SK-N-SH (cell line): ENCODE results near the gene NDOR1.

Experiments
- EZH2phosphoT487 ChIP-seq: fragments of 200-600 bp; sonication (generic); IDR thresholded peaks from 2 replicates; pipeline ENCODE4 v1.6.1; 2017; ENCODE audit warnings: low read depth, mixed run types, mild to moderate bottlenecking, antibody characterized with exemption, moderate library complexity, borderline replicate concordance
- FOSL2 ChIP-seq: IDR thresholded peaks from 2 replicates; pipeline ENCODE4 v1.4.0; 2012; ENCODE audit warnings: low read depth, mild to moderate bottlenecking, moderate library complexity, borderline replicate concordance
- JUND ChIP-seq: IDR thresholded peaks from 2 replicates; pipeline ENCODE4 v1.4.0; 2012
- SIN3A ChIP-seq: IDR thresholded peaks from 2 replicates; pipeline ENCODE4 v1.6.1; 2012; ENCODE audit warnings: low read depth, mild to moderate bottlenecking, low read length, moderate library complexity, borderline replicate concordance
- TF ChIP-seq, protein P1 (sequence below): fragments of 200-600 bp; sonication (generic); IDR thresholded peaks from 2 replicates; pipeline ENCODE4 v1.6.1; 2017; ENCODE audit warnings: antibody characterized with exemption, mild to moderate bottlenecking, moderate library complexity

DNA sequence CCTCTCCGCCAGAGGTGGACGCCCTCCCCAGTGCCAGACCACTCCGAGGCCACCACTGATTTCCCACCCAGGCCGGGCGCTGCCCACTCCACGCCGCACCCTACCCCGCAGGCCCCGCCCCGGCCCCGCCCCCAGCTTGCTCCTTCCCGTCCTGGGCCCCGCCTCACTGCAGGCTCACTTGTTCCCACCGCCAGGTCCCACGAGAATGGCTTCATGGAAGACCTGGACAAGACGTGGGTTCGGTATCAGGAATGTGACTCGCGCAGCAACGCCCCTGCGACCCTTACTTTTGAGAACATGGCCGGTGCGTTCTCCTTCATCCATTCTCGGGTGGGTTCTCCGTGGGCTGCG is 42.2 kb upstream of the NDOR1 start:
- TF ChIP-seq JUND, result no peak
- TF ChIP-seq, protein P1, sequence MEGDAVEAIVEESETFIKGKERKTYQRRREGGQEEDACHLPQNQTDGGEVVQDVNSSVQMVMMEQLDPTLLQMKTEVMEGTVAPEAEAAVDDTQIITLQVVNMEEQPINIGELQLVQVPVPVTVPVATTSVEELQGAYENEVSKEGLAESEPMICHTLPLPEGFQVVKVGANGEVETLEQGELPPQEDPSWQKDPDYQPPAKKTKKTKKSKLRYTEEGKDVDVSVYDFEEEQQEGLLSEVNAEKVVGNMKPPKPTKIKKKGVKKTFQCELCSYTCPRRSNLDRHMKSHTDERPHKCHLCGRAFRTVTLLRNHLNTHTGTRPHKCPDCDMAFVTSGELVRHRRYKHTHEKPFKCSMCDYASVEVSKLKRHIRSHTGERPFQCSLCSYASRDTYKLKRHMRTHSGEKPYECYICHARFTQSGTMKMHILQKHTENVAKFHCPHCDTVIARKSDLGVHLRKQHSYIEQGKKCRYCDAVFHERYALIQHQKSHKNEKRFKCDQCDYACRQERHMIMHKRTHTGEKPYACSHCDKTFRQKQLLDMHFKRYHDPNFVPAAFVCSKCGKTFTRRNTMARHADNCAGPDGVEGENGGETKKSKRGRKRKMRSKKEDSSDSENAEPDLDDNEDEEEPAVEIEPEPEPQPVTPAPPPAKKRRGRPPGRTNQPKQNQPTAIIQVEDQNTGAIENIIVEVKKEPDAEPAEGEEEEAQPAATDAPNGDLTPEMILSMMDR, result no peak
- TF ChIP-seq FOSL2, result no peak
- TF ChIP-seq SIN3A, result no peak
- TF ChIP-seq EZH2phosphoT487, result no peak
